Measurements from ENCODE around the gene MACROH2A1. TPM values are rescaled to one million over a fixed set of nuclear protein-coding genes. Genes with fewer than 3 reads are reported as not detected.

The MACROH2A1 gene
- total RNA-seq (100 to 1,000 TPM; 183 to 309 TPM), polyA plus RNA-seq (ENCODE audit: insufficient read length in 6 of 6) (100 to 1,000 TPM; 225 to 286 (median 235) TPM)
- long read RNA-seq, donor 1, full-length matches to known transcripts = 49 of 131 reads
- long read RNA-seq, donor 1, partial matches to known transcripts = 28 of 131 reads
- long read RNA-seq, donor 1, other reads (novel, unspliced or antisense) = 54 of 131 reads
- long read RNA-seq, donor 2, full-length matches to known transcripts = 46 of 103 reads
- long read RNA-seq, donor 2, partial matches to known transcripts = 28 of 103 reads
- long read RNA-seq, donor 2, other reads (novel, unspliced or antisense) = 29 of 103 reads
- long read RNA-seq, donor 3, transcript H2AFY-202 (9 exons, 1,859 nt) = minor isoform, 5 of 71 reads
- long read RNA-seq, donor 3, transcript H2AFY-217 (9 exons, 2,789 nt) = major isoform, 16 of 71 reads
- long read RNA-seq, donor 3, transcript H2AFY-207 (2 exons, 2,769 nt) = minor isoform, 9 of 71 reads
- long read RNA-seq, donor 3, partial matches to known transcripts = 22 of 71 reads
- long read RNA-seq, donor 3, other reads (novel, unspliced or antisense) = 15 of 71 reads
- long read RNA-seq, donor 4, transcript H2AFY-202 (9 exons, 1,859 nt) = major isoform, 19 of 72 reads
- long read RNA-seq, donor 4, transcript H2AFY-217 (9 exons, 2,789 nt) = minor isoform, 10 of 72 reads
- long read RNA-seq, donor 4, partial matches to known transcripts = 6 of 72 reads
- long read RNA-seq, donor 4, other reads (novel, unspliced or antisense) = 37 of 72 reads
- long read RNA-seq, donor 5, full-length matches to known transcripts = 48 of 102 reads
- long read RNA-seq, donor 5, partial matches to known transcripts = 25 of 102 reads
- long read RNA-seq, donor 5, other reads (novel, unspliced or antisense) = 29 of 102 reads
- long read RNA-seq, donor 6, transcript H2AFY-217 (9 exons, 2,789 nt) = major isoform, 14 of 63 reads
- long read RNA-seq, donor 6, transcript H2AFY-202 (9 exons, 1,859 nt) = minor isoform, 5 of 63 reads
- long read RNA-seq, donor 6, transcript H2AFY-207 (2 exons, 2,769 nt) = minor isoform, 7 of 63 reads
- long read RNA-seq, donor 6, partial matches to known transcripts = 6 of 63 reads
- long read RNA-seq, donor 6, other reads (novel, unspliced or antisense) = 28 of 63 reads
- long read RNA-seq, donor 7, full-length matches to known transcripts = 33 of 62 reads
- long read RNA-seq, donor 7, partial matches to known transcripts = 5 of 62 reads
- long read RNA-seq, donor 7, other reads (novel, unspliced or antisense) = 24 of 62 reads
- long read RNA-seq, donor 8, full-length matches to known transcripts = 36 of 80 reads
- long read RNA-seq, donor 8, partial matches to known transcripts = 14 of 80 reads
- long read RNA-seq, donor 8, other reads (novel, unspliced or antisense) = 30 of 80 reads
- long read RNA-seq, donor 9 = 0 reads
- long read RNA-seq, donor 10, transcript H2AFY-217 (9 exons, 2,789 nt) = major isoform, 66 of 218 reads
- long read RNA-seq, donor 10, transcript H2AFY-202 (9 exons, 1,859 nt) = minor isoform, 22 of 218 reads
- long read RNA-seq, donor 10, partial matches to known transcripts = 10 of 218 reads
- long read RNA-seq, donor 10, other reads (novel, unspliced or antisense) = 117 of 218 reads
- long read RNA-seq, donor 11, transcript H2AFY-202 (9 exons, 1,859 nt) = minor isoform, 9 of 92 reads
- long read RNA-seq, donor 11, transcript H2AFY-217 (9 exons, 2,789 nt) = major isoform, 14 of 92 reads
- long read RNA-seq, donor 11, partial matches to known transcripts = 38 of 92 reads
- long read RNA-seq, donor 11, other reads (novel, unspliced or antisense) = 26 of 92 reads
- long read RNA-seq, donor 12, full-length matches to known transcripts = 29 of 62 reads
- long read RNA-seq, donor 12, partial matches to known transcripts = 8 of 62 reads
- long read RNA-seq, donor 12, other reads (novel, unspliced or antisense) = 25 of 62 reads

- peak; percentile 96 for ATAC-seq
- intact Hi-C loops (cut with DNase I) = no loop called here
- Histone ChIP-seq H3K27me3 (no peaks in the 10 kb centered on the region), H3K4me3 (peak within 1 kb of the TSS; percentile 75 to 86), H3K4me1 (peaks cover 16 to 52% of the 10 kb centered on the region in 2 donors), H3K36me3 (no peaks in the 10 kb centered on the region), H3K9me3 (no peaks in the 10 kb centered on the region), H3K27ac (peak within 1 kb of the TSS; percentile 90 to 92)
- peak; percentile 85 to 99 (median 90) for DNase-seq
- TF ChIP-seq, protein P1, sequence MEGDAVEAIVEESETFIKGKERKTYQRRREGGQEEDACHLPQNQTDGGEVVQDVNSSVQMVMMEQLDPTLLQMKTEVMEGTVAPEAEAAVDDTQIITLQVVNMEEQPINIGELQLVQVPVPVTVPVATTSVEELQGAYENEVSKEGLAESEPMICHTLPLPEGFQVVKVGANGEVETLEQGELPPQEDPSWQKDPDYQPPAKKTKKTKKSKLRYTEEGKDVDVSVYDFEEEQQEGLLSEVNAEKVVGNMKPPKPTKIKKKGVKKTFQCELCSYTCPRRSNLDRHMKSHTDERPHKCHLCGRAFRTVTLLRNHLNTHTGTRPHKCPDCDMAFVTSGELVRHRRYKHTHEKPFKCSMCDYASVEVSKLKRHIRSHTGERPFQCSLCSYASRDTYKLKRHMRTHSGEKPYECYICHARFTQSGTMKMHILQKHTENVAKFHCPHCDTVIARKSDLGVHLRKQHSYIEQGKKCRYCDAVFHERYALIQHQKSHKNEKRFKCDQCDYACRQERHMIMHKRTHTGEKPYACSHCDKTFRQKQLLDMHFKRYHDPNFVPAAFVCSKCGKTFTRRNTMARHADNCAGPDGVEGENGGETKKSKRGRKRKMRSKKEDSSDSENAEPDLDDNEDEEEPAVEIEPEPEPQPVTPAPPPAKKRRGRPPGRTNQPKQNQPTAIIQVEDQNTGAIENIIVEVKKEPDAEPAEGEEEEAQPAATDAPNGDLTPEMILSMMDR (IDR thresholded peaks at IDR 0.05) = no peak
Measured at GRCh38 chr5:135398855-135399793, at the start of gene MACROH2A1. Gene MACROH2A1 (minus strand): TSS chr5:135399231. CDS start chr5:135389093, 10,138 bp downstream.

GRCh38 chr5:135448071-135448739, 49.2 kb upstream of the MACROH2A1 start:
- H3K4me3 ChIP-seq = no peak overlapping the region
- TF ChIP-seq, protein P1 (IDR thresholded peaks at IDR 0.05) = no peak
- peaks cover 0 to 6% of the 10 kb centered on the region in 2 donors for H3K27me3 ChIP-seq
- no peak for DNase-seq
- H3K36me3 ChIP-seq = no peaks in the 10 kb centered on the region
- no peaks in the 10 kb centered on the region for H3K9me3 ChIP-seq
- intact Hi-C loops (cut with DNase I) = no loop called here
- ATAC-seq = peak; percentile 33
- peaks cover 0 to 24% of the 10 kb centered on the region in 2 donors for H3K4me1 ChIP-seq
- H3K27ac ChIP-seq = no peak overlapping the region

DNA sequence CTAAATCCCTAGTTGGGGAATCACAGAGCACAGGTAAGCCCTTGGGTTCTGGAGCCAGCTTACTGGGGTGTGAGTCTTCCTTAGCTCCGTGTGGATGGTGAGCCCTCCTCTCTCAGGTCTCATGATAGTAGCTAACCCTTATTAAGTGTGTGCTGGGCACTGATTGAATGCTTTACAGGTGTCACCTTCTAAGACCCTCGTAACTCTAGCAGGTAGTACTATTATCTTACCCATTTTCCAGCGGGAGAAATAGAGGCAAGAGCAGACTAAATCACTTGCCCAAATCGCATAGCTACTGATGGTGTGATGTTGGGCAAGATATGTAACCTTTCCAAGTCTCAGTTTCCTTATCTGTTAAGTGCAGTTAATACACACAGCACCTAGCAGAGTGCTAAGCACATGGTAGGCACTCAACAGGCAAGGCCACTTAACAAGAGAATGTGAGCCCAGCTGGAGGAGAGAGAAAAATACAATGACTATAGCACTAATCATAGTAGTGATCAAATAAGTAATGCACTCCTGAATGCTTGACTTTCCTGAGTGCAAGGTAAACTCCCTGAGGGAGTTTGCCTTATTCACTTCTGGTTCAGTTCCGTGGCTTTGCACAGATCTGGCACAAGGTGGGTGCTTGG, 48.4 kb upstream of the MACROH2A1 start, which contains the start of gene DCANP1:
TSS of gene DCANP1 (minus strand) at position 51 of the 632 bp plus-strand sequence. CDS start 240 bp downstream, outside the sequence.
- ATAC-seq (peak; percentile 83), DNase-seq (peak in 1 of 4 donors; percentile 35)
- TF ChIP-seq, protein P1 (IDR thresholded peaks at IDR 0.05) = no peak

More for the DNA sequence above, 48.4 kb upstream of the MACROH2A1 start, which contains the start of gene DCANP1:
- no peak within 1 kb of the TSS for H3K4me3 ChIP-seq
- H3K9me3 ChIP-seq = no peaks in the 10 kb centered on the region
- peaks cover 0 to 28% of the 10 kb centered on the region in 2 donors for H3K4me1 ChIP-seq
- H3K27ac ChIP-seq = no peak within 1 kb of the TSS
- intact Hi-C loops (cut with DNase I) = no loop called here
- H3K27me3 ChIP-seq = peaks cover 0 to 6% of the 10 kb centered on the region in 2 donors
- H3K36me3 ChIP-seq = no peaks in the 10 kb centered on the region

Data from left lung (tissue), 14 donors.